Upper lobe of left lung (tissue), 6 donors: ENCODE results near the gene TMTC1. TPM values are rescaled to one million over a fixed set of nuclear protein-coding genes. Genes with fewer than 3 reads are reported as not detected.
A peak's percentile ranks its signal among the peaks of the same experiment; 100 is the strongest.
"Not testable (repeated sequence)": the region's sequence is repeated elsewhere in the genome, so short reads cannot be mapped to it uniquely, and the experiment has no call there.

Experiments used
- ATAC-seq, 2 donors: fragments of 200-7000 bp; cut with Tn5 transposase; one replicate each; pipeline ENCODE4 v1.9.1; 2022; ENCODE audit warnings: mild to moderate bottlenecking in 2 of 2, moderate library complexity in 2 of 2; ENCODE audit not compliant: low FRiP score in 2 of 2
- DNase-seq, 2 donors: peaks; one replicate each; pipeline ENCODE4 v3.0.0-alpha.2; 2019 to 2020
- H3K27ac ChIP-seq, 4 donors: fragments of 200-600 bp; sonication (generic); one replicate each; pipeline ENCODE4 v1.5.1; 2016 to 2019
- H3K27me3 ChIP-seq, 4 donors: fragments of 200-600 bp; sonication (generic); one replicate each; pipeline ENCODE4 v1.5.1; 2017 to 2019
- H3K36me3 ChIP-seq, 4 donors: fragments of 200-600 bp; sonication (generic); one replicate each; pipeline ENCODE4 v1.5.1; 2016 to 2019
- H3K4me1 ChIP-seq, 4 donors: fragments of 200-600 bp; sonication (generic); one replicate each; pipeline ENCODE4 v1.5.1; 2018 to 2019
- H3K4me3 ChIP-seq, 4 donors: fragments of 200-600 bp; sonication (generic); one replicate each; pipeline ENCODE4 v1.5.1; 2017 to 2019; ENCODE audit warnings: mild to moderate bottlenecking in 2 of 4, moderate library complexity in 1 of 4
- H3K9me3 ChIP-seq, 4 donors: fragments of 200-600 bp; sonication (generic); one replicate each; pipeline ENCODE4 v1.5.1; 2018 to 2019
- EP300 ChIP-seq, 4 donors: sonication (generic); formaldehyde crosslinking; IDR thresholded peaks; one replicate each; pipeline ENCODE4 v1.5.1; 2017; ENCODE audit warnings: antibody characterized with exemption in 4 of 4, control low read depth in 2 of 4
- POLR2A ChIP-seq, 4 donors: fragments of 450-650 bp; IDR thresholded peaks; one replicate each; pipeline ENCODE4 v1.5.1; 2016 to 2017; ENCODE audit warnings: antibody characterized with exemption in 4 of 4, mild to moderate bottlenecking in 2 of 4
- POLR2AphosphoS5 ChIP-seq, 2 donors: sonication (generic); formaldehyde crosslinking; IDR thresholded peaks; one replicate each; pipeline ENCODE4 v1.5.1; 2017; ENCODE audit warnings: antibody characterized with exemption in 2 of 2
- WGBS, 2 donors: methylation state at CpG; one replicate each; pipeline ENCODE4 v1.1.5; 2017 to 2018; 5-methylcytosine and 5-hydroxymethylcytosine counted together
- total RNA-seq, 6 donors: library from RNA; depleted of rRNA in 4 of 6; stranded (reverse); fragments of >200 nt in 4 of 6; gene quantifications; one replicate each; pipeline versions ENCODE4 v1.1.0 to v1.2.1, GENCODE V29; 2016 to 2021
- TF ChIP-seq, protein P1 (sequence below), 6 experiments: fragments of 450-650 bp in 4 of 6; fragments of 200-600 bp in 2 of 6; sonication (generic) in 2 of 6; IDR thresholded peaks; one replicate each; pipeline ENCODE4 v1.5.1; 2016 to 2019; ENCODE audit warnings: antibody characterized with exemption in 6 of 6
- donor health status: DM: no; HTN: no; CAD: no; lungs with moderate emphysema.
- donor health status: DM: no; HTN: yes; CAD: no; lungs with severe emphysema.

TMTC1 gene
- total RNA-seq, 6 donors from 2014 or later, result 25.1 to 39.3 (median 29.7) TPM

GRCh38 chr12:29640589-29641345, 143.0 kb downstream of the TMTC1 start:
- no peaks in the 10 kb centered on the region for H3K36me3 ChIP-seq
- peak in 1 of 2 donors; percentile 22 for DNase-seq
- ATAC-seq, result peak in 1 of 2 donors; percentile 53
- WGBS, 2 donors, result 72 to 84% methylated on average over 13 of the region's 13 CpGs
- no peak overlapping the region for H3K27ac ChIP-seq
- no peak overlapping the region for H3K4me3 ChIP-seq
- no peaks in the 10 kb centered on the region for H3K9me3 ChIP-seq
- no peaks in the 10 kb centered on the region for H3K27me3 ChIP-seq
- H3K4me1 ChIP-seq, result no peaks in the 10 kb centered on the region
- TF ChIP-seq EP300 (IDR thresholded peaks at IDR 0.05), result no peak
- TF ChIP-seq POLR2AphosphoS5 (IDR thresholded peaks at IDR 0.05), result no peak
- no peak for TF ChIP-seq POLR2A (IDR thresholded peaks at IDR 0.05)
- TF ChIP-seq, protein P1, sequence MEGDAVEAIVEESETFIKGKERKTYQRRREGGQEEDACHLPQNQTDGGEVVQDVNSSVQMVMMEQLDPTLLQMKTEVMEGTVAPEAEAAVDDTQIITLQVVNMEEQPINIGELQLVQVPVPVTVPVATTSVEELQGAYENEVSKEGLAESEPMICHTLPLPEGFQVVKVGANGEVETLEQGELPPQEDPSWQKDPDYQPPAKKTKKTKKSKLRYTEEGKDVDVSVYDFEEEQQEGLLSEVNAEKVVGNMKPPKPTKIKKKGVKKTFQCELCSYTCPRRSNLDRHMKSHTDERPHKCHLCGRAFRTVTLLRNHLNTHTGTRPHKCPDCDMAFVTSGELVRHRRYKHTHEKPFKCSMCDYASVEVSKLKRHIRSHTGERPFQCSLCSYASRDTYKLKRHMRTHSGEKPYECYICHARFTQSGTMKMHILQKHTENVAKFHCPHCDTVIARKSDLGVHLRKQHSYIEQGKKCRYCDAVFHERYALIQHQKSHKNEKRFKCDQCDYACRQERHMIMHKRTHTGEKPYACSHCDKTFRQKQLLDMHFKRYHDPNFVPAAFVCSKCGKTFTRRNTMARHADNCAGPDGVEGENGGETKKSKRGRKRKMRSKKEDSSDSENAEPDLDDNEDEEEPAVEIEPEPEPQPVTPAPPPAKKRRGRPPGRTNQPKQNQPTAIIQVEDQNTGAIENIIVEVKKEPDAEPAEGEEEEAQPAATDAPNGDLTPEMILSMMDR (IDR thresholded peaks at IDR 0.05), result no peak

DNA sequence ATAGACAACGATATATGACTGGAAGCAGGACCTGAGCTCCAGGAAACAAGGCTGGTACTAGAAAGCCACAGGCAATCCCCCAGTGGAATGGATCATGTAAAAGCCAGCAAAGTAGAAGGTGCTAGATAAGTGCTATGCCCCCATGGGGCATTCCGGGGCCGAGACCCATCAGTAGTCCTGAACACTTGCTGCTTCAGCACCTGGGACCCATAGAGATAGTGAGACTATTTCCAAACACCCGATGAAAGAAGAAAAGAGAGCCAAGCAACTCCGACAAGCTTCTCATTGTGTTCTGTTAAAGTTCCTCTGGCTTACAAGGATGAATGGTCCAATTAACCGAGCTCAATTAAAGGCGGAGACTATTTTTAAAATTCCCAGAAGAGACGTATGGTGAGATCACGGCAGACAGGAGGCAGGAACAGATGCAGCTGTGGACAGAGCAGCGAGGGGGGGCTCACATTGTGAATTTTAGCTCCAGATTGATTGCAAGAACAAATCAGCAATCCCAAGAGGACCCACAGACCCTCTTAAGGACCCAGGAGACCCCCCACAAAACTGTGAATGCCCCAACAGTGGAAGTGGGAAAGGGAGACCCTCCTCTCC, 143.7 kb downstream of the TMTC1 start:
- Histone ChIP-seq H3K27ac (no peak overlapping the region), H3K9me3 (no peaks in the 10 kb centered on the region), H3K27me3 (no peaks in the 10 kb centered on the region), H3K4me3 (no peak overlapping the region), H3K4me1 (no peaks in the 10 kb centered on the region), H3K36me3 (no peaks in the 10 kb centered on the region)
- 91 to 94% methylated on average over 10 of the region's 10 CpGs for WGBS, 2 donors
- peak in 1 of 2 donors; percentile 62 for ATAC-seq
- no peak for DNase-seq
- TF ChIP-seq, protein P1 (IDR thresholded peaks at IDR 0.05), result no peak
- TF ChIP-seq POLR2AphosphoS5 (IDR thresholded peaks at IDR 0.05) (no peak), EP300 (IDR thresholded peaks at IDR 0.05) (no peak), POLR2A (IDR thresholded peaks at IDR 0.05) (no peak)

GRCh38 chr12:29638528-29638927, 145.2 kb downstream of the TMTC1 start:
- DNase-seq (no peak), ATAC-seq (no peak)
- Histone ChIP-seq H3K36me3 (no peaks in the 10 kb centered on the region), H3K27me3 (no peaks in the 10 kb centered on the region), H3K27ac (no peak overlapping the region), H3K4me3 (no peak overlapping the region), H3K4me1 (no peaks in the 10 kb centered on the region), H3K9me3 (no peaks in the 10 kb centered on the region)
- WGBS, 2 donors, result 75 to 84% methylated on average over 7 to 8 of the region's 8 CpGs
- no peak for TF ChIP-seq POLR2A (IDR thresholded peaks at IDR 0.05)
- no peak for TF ChIP-seq POLR2AphosphoS5 (IDR thresholded peaks at IDR 0.05)
- TF ChIP-seq EP300 (IDR thresholded peaks at IDR 0.05), result no peak
- TF ChIP-seq, protein P1 (IDR thresholded peaks at IDR 0.05), result no peak

DNA sequence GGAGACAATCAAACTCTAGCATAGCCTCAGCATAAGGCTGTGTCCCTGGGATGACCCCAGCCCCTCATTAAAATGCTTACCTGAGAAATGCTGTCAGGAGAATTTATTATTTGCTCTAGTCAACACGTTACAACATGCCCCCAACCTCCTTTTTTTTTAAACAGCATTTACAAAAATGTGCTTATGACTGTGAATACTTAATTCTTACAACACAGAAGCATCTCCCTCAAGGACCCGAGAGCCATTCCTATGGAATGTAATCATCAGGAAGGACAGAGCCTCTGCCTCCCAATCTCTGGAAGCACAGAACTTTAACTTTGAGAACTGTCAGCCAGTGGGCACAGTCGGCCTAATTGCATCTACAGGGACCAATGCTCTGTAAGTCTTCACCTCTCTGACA, 149.7 kb downstream of the TMTC1 start:
- Histone ChIP-seq H3K4me3 (no peak overlapping the region), H3K36me3 (no peaks in the 10 kb centered on the region), H3K9me3 (no peaks in the 10 kb centered on the region), H3K4me1 (no peaks in the 10 kb centered on the region), H3K27ac (no peak overlapping the region), H3K27me3 (no peaks in the 10 kb centered on the region)
- peak in 1 of 2 donors; percentile 51 for ATAC-seq
- DNase-seq, result no peak
- WGBS, 2 donors, result 70 to 76% methylated on average over 3 of the region's 3 CpGs
- no peak for TF ChIP-seq POLR2AphosphoS5 (IDR thresholded peaks at IDR 0.05)
- no peak for TF ChIP-seq POLR2A (IDR thresholded peaks at IDR 0.05)
- no peak for TF ChIP-seq EP300 (IDR thresholded peaks at IDR 0.05)

- H3K9me3 ChIP-seq, H3K27ac ChIP-seq, H3K27me3 ChIP-seq, H3K4me1 ChIP-seq, H3K4me3 ChIP-seq, ATAC-seq, H3K36me3 ChIP-seq, DNase-seq: not testable (repeated sequence)
- 47 to 57% methylated on average over 1 of the region's 1 CpG for WGBS, 2 donors
These were observed 153.6 kb downstream of the TMTC1 start for GRCh38 chr12:29630164-29630563.
